IMR-90 (cell line): ENCODE measurements around the gene CNPPD1.

ENCODE experiments used
- BHLHE40 ChIP-seq: fragments of 150-350 bp; IDR thresholded peaks from 2 replicates; pipeline ENCODE4 v1.6.1; 2016; ENCODE audit warnings: mild to moderate bottlenecking, low read depth, low read length
- CEBPB ChIP-seq: IDR thresholded peaks from 2 replicates; pipeline ENCODE4 v1.6.1; 2012; ENCODE audit warnings: low read depth, low read length, improper control_type of control experiment
- CTCF ChIP-seq: conservative IDR thresholded peaks from 2 replicates; pipeline ENCODE4 v1.5.1; 2012; ENCODE audit warnings: mild to moderate bottlenecking, low read depth, low read length, improper control_type of control experiment
- FOS ChIP-seq: fragments of 150-350 bp; IDR thresholded peaks from 2 replicates; pipeline ENCODE4 v1.6.1; 2016; ENCODE audit warnings: low read depth, low read length
- MXI1 ChIP-seq: IDR thresholded peaks from 2 replicates; pipeline ENCODE4 v1.6.1; 2012; ENCODE audit warnings: low read depth, mild to moderate bottlenecking, low read length, moderate library complexity, borderline replicate concordance
- POLR2A ChIP-seq: IDR thresholded peaks from 2 replicates; pipeline ENCODE4 v1.6.1; 2012; ENCODE audit warnings: mild to moderate bottlenecking, low read depth, low read length
- RAD21 ChIP-seq: IDR thresholded peaks from 2 replicates; pipeline ENCODE4 v1.6.1; 2012; ENCODE audit warnings: low read length, improper control_type of control experiment
- RCOR1 ChIP-seq: IDR thresholded peaks from 2 replicates; pipeline ENCODE4 v1.6.1; 2012; ENCODE audit warnings: mild to moderate bottlenecking, low read length, improper control_type of control experiment; ENCODE audit not compliant: insufficient replicate concordance
- RFX5 ChIP-seq: IDR thresholded peaks from 2 replicates; pipeline ENCODE4 v1.8.0; 2012; ENCODE audit warnings: low read depth, mild to moderate bottlenecking, low read length, moderate library complexity
- SMC3 ChIP-seq: fragments of 150-350 bp; IDR thresholded peaks from 2 replicates; pipeline ENCODE4 v1.6.1; 2016; ENCODE audit warnings: low read depth, mild to moderate bottlenecking, antibody characterized with exemption, low read length, moderate library complexity
- USF2 ChIP-seq: fragments of 150-350 bp; IDR thresholded peaks from 2 replicates; pipeline ENCODE4 v1.6.1; 2017; ENCODE audit warnings: mild to moderate bottlenecking, antibody characterized with exemption, low read length, low read depth
- TF ChIP-seq, protein P1 (sequence below): fragments of 150-350 bp; IDR thresholded peaks from 2 replicates; pipeline ENCODE4 v1.6.1; 2016; ENCODE audit warnings: low read depth, mild to moderate bottlenecking, low read length, moderate library complexity, borderline replicate concordance

DNA sequence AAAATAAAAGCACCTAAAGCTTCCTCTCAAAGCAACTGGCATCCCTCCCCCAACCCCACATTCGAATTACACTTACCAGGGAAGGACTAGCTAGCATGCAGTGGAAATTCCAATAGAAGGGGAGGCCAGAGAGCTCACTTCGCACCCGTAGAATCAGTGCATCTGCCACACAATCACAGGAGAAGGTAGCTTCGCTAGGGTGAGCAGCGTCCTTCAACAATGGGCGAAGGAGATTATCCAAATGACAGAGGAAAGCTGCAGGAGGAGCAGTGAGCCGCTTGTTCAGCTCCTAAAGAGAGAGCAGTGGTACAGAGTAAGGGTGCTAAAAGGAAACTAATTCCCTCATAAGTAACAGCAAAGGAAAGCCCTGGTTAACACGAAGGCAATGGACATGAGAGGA lies 19.3 kb downstream of the CNPPD1 start:
- no peak for TF ChIP-seq CTCF
- TF ChIP-seq POLR2A = no peak
- TF ChIP-seq USF2 = no peak
- TF ChIP-seq RAD21 = no peak
- TF ChIP-seq SMC3 = no peak
- TF ChIP-seq RFX5 = no peak
- TF ChIP-seq CEBPB = no peak
- no peak for TF ChIP-seq FOS
- TF ChIP-seq MXI1 = no peak
- no peak for TF ChIP-seq BHLHE40
- no peak for TF ChIP-seq RCOR1
- TF ChIP-seq, protein P1, sequence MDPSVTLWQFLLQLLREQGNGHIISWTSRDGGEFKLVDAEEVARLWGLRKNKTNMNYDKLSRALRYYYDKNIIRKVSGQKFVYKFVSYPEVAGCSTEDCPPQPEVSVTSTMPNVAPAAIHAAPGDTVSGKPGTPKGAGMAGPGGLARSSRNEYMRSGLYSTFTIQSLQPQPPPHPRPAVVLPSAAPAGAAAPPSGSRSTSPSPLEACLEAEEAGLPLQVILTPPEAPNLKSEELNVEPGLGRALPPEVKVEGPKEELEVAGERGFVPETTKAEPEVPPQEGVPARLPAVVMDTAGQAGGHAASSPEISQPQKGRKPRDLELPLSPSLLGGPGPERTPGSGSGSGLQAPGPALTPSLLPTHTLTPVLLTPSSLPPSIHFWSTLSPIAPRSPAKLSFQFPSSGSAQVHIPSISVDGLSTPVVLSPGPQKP = no peak
